IMR-90 (cell line): ENCODE data around the gene NOVA2. TPM values are rescaled to one million over a fixed set of nuclear protein-coding genes. Genes with fewer than 3 reads are reported as not detected.

Experiments
- ATAC-seq: fragments of 200-7000 bp; cut with Tn5 transposase; 2 replicates; pipeline ENCODE4 v1.9.1; 2020; ENCODE audit warnings: low read depth, mild to moderate bottlenecking, moderate library complexity
- BruUV-seq: library from RNA; stranded (reverse); fragments of 400-500 nt; replicated peaks from 2 replicates; lab custom pipeline; 2021; lab: Mats Ljungman, UMichigan
- CTCF ChIA-PET: fragments of 300-600 bp; formaldehyde crosslinking; extraction: SDS; loops from one replicate; lab custom pipeline; 2021; ENCODE audit warnings: antibody characterized with exemption; lab: Yijun Ruan, JAX
- POLR2A ChIA-PET: fragments of 300-600 bp; sonication (Branson Sonifier 250); formaldehyde crosslinking; loops from one replicate; lab custom pipeline; 2022; ENCODE audit warnings: antibody characterized with exemption; ENCODE audit not compliant: unreplicated experiment; lab: Charles Lee
- DNase-seq: peaks from one replicate; pipeline ENCODE4 v3.0.0; 2013
- H2AFZ ChIP-seq: replicated peaks from 2 replicates; pipeline ENCODE3; 2013; ENCODE audit warnings: low read length, mild to moderate bottlenecking; ENCODE audit not compliant: poor library complexity
- H2AK5ac ChIP-seq: 2 replicates; pipeline ENCODE4 v1.6.1; 2013; ENCODE audit warnings: low read depth, low read length, inconsistent platforms
- H2AK9ac ChIP-seq: replicated peaks from 2 replicates; pipeline ENCODE3; 2013; ENCODE audit warnings: mild to moderate bottlenecking, low read depth, low read length, moderate library complexity; ENCODE audit not compliant: poor library complexity
- H2BK120ac ChIP-seq: 2 replicates; pipeline ENCODE4 v1.6.1; 2013; ENCODE audit warnings: low read depth, low read length, inconsistent platforms
- H2BK15ac ChIP-seq: 3 replicates; pipeline ENCODE4 v1.6.1; 2013; ENCODE audit warnings: low read depth, low read length, inconsistent platforms
- H2BK20ac ChIP-seq: 2 replicates; pipeline ENCODE4 v1.6.1; 2013; ENCODE audit warnings: low read depth, mild to moderate bottlenecking, inconsistent platforms, low read length, moderate library complexity
- H2BK5ac ChIP-seq: 2 replicates; pipeline ENCODE4 v1.6.1; 2013; ENCODE audit warnings: mild to moderate bottlenecking, low read depth, low read length, inconsistent platforms; ENCODE audit not compliant: poor library complexity, severe bottlenecking
- H3K14ac ChIP-seq: replicated peaks from 2 replicates; pipeline ENCODE4 v1.6.1; 2013; ENCODE audit warnings: low read depth, low read length, inconsistent platforms
- H3K18ac ChIP-seq: 2 replicates; pipeline ENCODE4 v1.6.1; 2013; ENCODE audit warnings: low read depth, low read length, control low read depth
- H3K23ac ChIP-seq: 2 replicates; pipeline ENCODE4 v1.6.1; 2013; ENCODE audit warnings: low read depth, low read length, inconsistent platforms
- H3K27ac ChIP-seq: 2 replicates; pipeline ENCODE4 v1.5.1; 2013; ENCODE audit warnings: mild to moderate bottlenecking, control low read depth, low read length; ENCODE audit not compliant: insufficient read depth
- H3K27me3 ChIP-seq: 2 replicates; pipeline ENCODE4 v1.6.1; 2013; ENCODE audit warnings: low read length; ENCODE audit not compliant: control insufficient read depth, insufficient read depth
- H3K36me3 ChIP-seq: 2 replicates; pipeline ENCODE4 v1.6.1; 2013; ENCODE audit warnings: low read length, mixed read lengths; ENCODE audit not compliant: control insufficient read depth, insufficient read depth
- H3K4ac ChIP-seq: 2 replicates; pipeline ENCODE4 v1.6.1; 2013; ENCODE audit warnings: low read depth, low read length, inconsistent platforms
- H3K4me1 ChIP-seq: 2 replicates; pipeline ENCODE4 v1.6.1; 2013; ENCODE audit warnings: low read length, mixed read lengths; ENCODE audit not compliant: control insufficient read depth, insufficient read depth
- H3K4me2 ChIP-seq: 2 replicates; pipeline ENCODE4 v1.6.1; 2013; ENCODE audit warnings: low read depth, mild to moderate bottlenecking, control low read depth, low read length, moderate library complexity
- H3K4me3 ChIP-seq: 2 replicates; pipeline ENCODE4 v1.5.1; 2013; ENCODE audit warnings: low read depth, mild to moderate bottlenecking, control low read depth, low read length, moderate library complexity; ENCODE audit not compliant: insufficient read depth
- H3K56ac ChIP-seq: 2 replicates; pipeline ENCODE4 v1.6.1; 2013; ENCODE audit warnings: low read length, inconsistent platforms; ENCODE audit not compliant: insufficient read depth; ENCODE audit errors: extremely low read depth
- H3K79me1 ChIP-seq, 2 experiments: 2 replicates each; pipeline ENCODE4 v1.6.1; 2013; ENCODE audit warnings: low read length in 2 of 2, inconsistent platforms in 1 of 2, low read depth in 1 of 2
- H3K9ac ChIP-seq: 2 replicates; pipeline ENCODE4 v1.6.1; 2013; ENCODE audit warnings: low read depth, low read length, control low read depth
- H3K9me1 ChIP-seq: 2 replicates; pipeline ENCODE4 v1.6.1; 2013; ENCODE audit warnings: low read length, inconsistent platforms; ENCODE audit not compliant: insufficient read depth
- H3K9me3 ChIP-seq: 2 replicates; pipeline ENCODE4 v1.6.1; 2013; ENCODE audit warnings: low read length; ENCODE audit not compliant: control insufficient read depth, insufficient read depth
- H4K20me1 ChIP-seq: 2 replicates; pipeline ENCODE4 v1.6.1; 2013; ENCODE audit warnings: low read length, inconsistent platforms; ENCODE audit not compliant: insufficient read depth
- H4K5ac ChIP-seq: 2 replicates; pipeline ENCODE4 v1.6.1; 2013; ENCODE audit warnings: mild to moderate bottlenecking, low read depth, low read length, control low read depth
- H4K8ac ChIP-seq, 2 experiments: 2 replicates each; pipeline ENCODE4 v1.6.1; 2013; ENCODE audit warnings: low read depth in 2 of 2, low read length in 2 of 2, control low read depth in 1 of 2, inconsistent platforms in 1 of 2
- H4K91ac ChIP-seq: 2 replicates; pipeline ENCODE4 v1.6.1; 2013; ENCODE audit warnings: low read depth, low read length, inconsistent platforms; ENCODE audit not compliant: insufficient read depth
- CEBPB ChIP-seq: IDR thresholded peaks from 2 replicates; pipeline ENCODE4 v1.6.1; 2012; ENCODE audit warnings: low read depth, low read length, improper control_type of control experiment
- CHD1 ChIP-seq: IDR thresholded peaks from 2 replicates; pipeline ENCODE4 v1.6.1; 2012; ENCODE audit warnings: low read depth, low read length, improper control_type of control experiment
- CTCF ChIP-seq: conservative IDR thresholded peaks from 2 replicates; pipeline ENCODE4 v1.5.1; 2012; ENCODE audit warnings: mild to moderate bottlenecking, low read depth, low read length, improper control_type of control experiment
- FOS ChIP-seq: fragments of 150-350 bp; IDR thresholded peaks from 2 replicates; pipeline ENCODE4 v1.6.1; 2016; ENCODE audit warnings: low read depth, low read length
- MAFK ChIP-seq: IDR thresholded peaks from 2 replicates; pipeline ENCODE4 v1.6.1; 2012; ENCODE audit warnings: low read depth, low read length, improper control_type of control experiment
- MAZ ChIP-seq: IDR thresholded peaks from 2 replicates; pipeline ENCODE4 v1.6.1; 2012; ENCODE audit warnings: low read depth, mild to moderate bottlenecking, low read length, improper control_type of control experiment, moderate library complexity, borderline replicate concordance
- MXI1 ChIP-seq: IDR thresholded peaks from 2 replicates; pipeline ENCODE4 v1.6.1; 2012; ENCODE audit warnings: low read depth, mild to moderate bottlenecking, low read length, moderate library complexity, borderline replicate concordance
- NFE2L2 ChIP-seq: fragments of 150-350 bp; IDR thresholded peaks from 2 replicates; pipeline ENCODE4 v1.6.1; 2016; ENCODE audit warnings: low read depth, mild to moderate bottlenecking, low read length
- RAD21 ChIP-seq: IDR thresholded peaks from 2 replicates; pipeline ENCODE4 v1.6.1; 2012; ENCODE audit warnings: low read length, improper control_type of control experiment
- RFX5 ChIP-seq: IDR thresholded peaks from 2 replicates; pipeline ENCODE4 v1.8.0; 2012; ENCODE audit warnings: low read depth, mild to moderate bottlenecking, low read length, moderate library complexity
- WGBS, 2 experiments: methylation state at CpG; one replicate each; pipeline versions ENCODE4 v1.1.5 to v1.1.7; 2013; ENCODE audit warnings: missing lambda C conversion rate in 2 of 2; ENCODE audit not compliant: insufficient read length in 1 of 2; ENCODE audit errors: extremely low coverage in 2 of 2; 5-methylcytosine and 5-hydroxymethylcytosine counted together
- dilution Hi-C: fragments of 300-500 bp; cut with HindIII; formaldehyde crosslinking; loops from one replicate; pipeline ENCODE4 v1.14.3; 2018; ENCODE audit warnings: low sequenced_read_pairs; ENCODE audit not compliant: unreplicated experiment
- in situ Hi-C: fragments of 300-500 bp; cut with MboI; formaldehyde crosslinking; loops from 3 replicates; pipeline ENCODE4 v1.14.3; 2019; ENCODE audit warnings: low sequenced_read_pairs, inconsistent platforms, mixed read lengths
- intact Hi-C: fragments of 100-400 bp; cut with micrococcal nuclease; formaldehyde crosslinking; loops from 2 replicates; pipeline ENCODE4 v1.10.0; 2022
- polyA plus RNA-seq, 3 experiments: library from polyadenylated mRNA; depleted of rRNA; stranded (reverse); fragments of >200 nt; gene quantifications; 2 replicates each; pipeline ENCODE4 v1.2.3, GENCODE V29; 2012; ENCODE audit warnings: low replicate concordance in 1 of 3
- total RNA-seq: library from RNA; depleted of rRNA; stranded (reverse); fragments of >200 nt; gene quantifications from 2 replicates; pipeline ENCODE4 v1.2.3, GENCODE V29; 2012

Gene NOVA2
- total and polyA plus RNA-seq, 2 of the 4 experiments (the other 2 are of a cell fraction): 0.03 TPM; not detected in 1

- no peaks in the 10 kb centered on the region for H3K9me3 ChIP-seq
- H3K14ac ChIP-seq: no peak overlapping the region
- H3K27ac ChIP-seq: no peak overlapping the region
- no peak overlapping the region for H3K4me2 ChIP-seq
- WGBS, 2 experiments: 40% methylated on average over 2 of the region's 17 CpGs; no CpG with 5 or more reads in 1 of the 2 experiments
- no TSS peak for BruUV-seq
- no peak overlapping the region for H4K91ac ChIP-seq
- H2AK5ac ChIP-seq: no peak overlapping the region
- H4K20me1 ChIP-seq: no peaks in the 10 kb centered on the region
- in situ Hi-C loops (no loop called here), intact Hi-C loops (no loop called here), dilution Hi-C loops (no loop called here)
- no peak overlapping the region for H3K18ac ChIP-seq
- no peak overlapping the region for H4K5ac ChIP-seq
- H3K56ac ChIP-seq: no peak overlapping the region
- peaks cover 0 to 7% of the 10 kb centered on the region in 2 experiments; a peak in 2 of 4 replicates for H3K79me1 ChIP-seq
- no peak overlapping the region for H3K23ac ChIP-seq
- TF ChIP-seq MAZ (no peak), RFX5 (no peak), CEBPB (no peak), MXI1 (no peak), NFE2L2 (no peak), MAFK (no peak), FOS (no peak), RAD21 (no peak), CTCF (no peak), CHD1 (no peak)
- H2BK5ac ChIP-seq: no peak overlapping the region
- ChIA-PET CTCF (no interaction called here), POLR2A (no interaction called here)
- H2AK9ac ChIP-seq: no peak overlapping the region
- H2BK20ac ChIP-seq: no peak overlapping the region
- H3K9me1 ChIP-seq: peaks cover 6% of the 10 kb centered on the region; the same call in 1 of the 2 replicates
- ATAC-seq (no peak), DNase-seq (no peak)
- no peak overlapping the region for H2BK15ac ChIP-seq
- no peak overlapping the region for H3K4ac ChIP-seq
- H3K4me1 ChIP-seq: 0 out of 2 replicates have a peak, but pooled peaks cover 3% of the 10 kb centered on the region
- no peaks in the 10 kb centered on the region for H3K27me3 ChIP-seq
- H2BK120ac ChIP-seq: no peak overlapping the region
- no peak overlapping the region for H3K4me3 ChIP-seq
- no peak overlapping the region for H3K9ac ChIP-seq
- H4K8ac ChIP-seq: no peak overlapping the region
- no peak overlapping the region for H2AFZ ChIP-seq
- peaks cover 11% of the 10 kb centered on the region; the same call in 1 of the 2 replicates for H3K36me3 ChIP-seq
These were observed 82.8 kb downstream of the NOVA2 start for GRCh38 chr19:45890877-45891276.
